HL-60/S4 treated with phorbol 12-myristate 13-acetate at 8.2 ng/mL for 4 days and 3 days (cell line): ENCODE data around the gene PLCB2.

Source experiments
- in situ Hi-C: fragments of 300-500 bp; cut with MboI; formaldehyde crosslinking; loops from 2 replicates; pipeline ENCODE4 v1.15.0; 2022; ENCODE audit warnings: low sequenced_read_pairs

PLCB2 gene, protein sequence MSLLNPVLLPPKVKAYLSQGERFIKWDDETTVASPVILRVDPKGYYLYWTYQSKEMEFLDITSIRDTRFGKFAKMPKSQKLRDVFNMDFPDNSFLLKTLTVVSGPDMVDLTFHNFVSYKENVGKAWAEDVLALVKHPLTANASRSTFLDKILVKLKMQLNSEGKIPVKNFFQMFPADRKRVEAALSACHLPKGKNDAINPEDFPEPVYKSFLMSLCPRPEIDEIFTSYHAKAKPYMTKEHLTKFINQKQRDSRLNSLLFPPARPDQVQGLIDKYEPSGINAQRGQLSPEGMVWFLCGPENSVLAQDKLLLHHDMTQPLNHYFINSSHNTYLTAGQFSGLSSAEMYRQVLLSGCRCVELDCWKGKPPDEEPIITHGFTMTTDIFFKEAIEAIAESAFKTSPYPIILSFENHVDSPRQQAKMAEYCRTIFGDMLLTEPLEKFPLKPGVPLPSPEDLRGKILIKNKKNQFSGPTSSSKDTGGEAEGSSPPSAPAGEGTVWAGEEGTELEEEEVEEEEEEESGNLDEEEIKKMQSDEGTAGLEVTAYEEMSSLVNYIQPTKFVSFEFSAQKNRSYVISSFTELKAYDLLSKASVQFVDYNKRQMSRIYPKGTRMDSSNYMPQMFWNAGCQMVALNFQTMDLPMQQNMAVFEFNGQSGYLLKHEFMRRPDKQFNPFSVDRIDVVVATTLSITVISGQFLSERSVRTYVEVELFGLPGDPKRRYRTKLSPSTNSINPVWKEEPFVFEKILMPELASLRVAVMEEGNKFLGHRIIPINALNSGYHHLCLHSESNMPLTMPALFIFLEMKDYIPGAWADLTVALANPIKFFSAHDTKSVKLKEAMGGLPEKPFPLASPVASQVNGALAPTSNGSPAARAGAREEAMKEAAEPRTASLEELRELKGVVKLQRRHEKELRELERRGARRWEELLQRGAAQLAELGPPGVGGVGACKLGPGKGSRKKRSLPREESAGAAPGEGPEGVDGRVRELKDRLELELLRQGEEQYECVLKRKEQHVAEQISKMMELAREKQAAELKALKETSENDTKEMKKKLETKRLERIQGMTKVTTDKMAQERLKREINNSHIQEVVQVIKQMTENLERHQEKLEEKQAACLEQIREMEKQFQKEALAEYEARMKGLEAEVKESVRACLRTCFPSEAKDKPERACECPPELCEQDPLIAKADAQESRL

GRCh38 chr15:40307421-40308211 is at the start of gene PLCB2:
Gene PLCB2, minus strand, starts transcription at chr15:40307935. Its CDS starts 263 bp downstream, at chr15:40307672.
- in situ Hi-C loops: no loop called here

DNA sequence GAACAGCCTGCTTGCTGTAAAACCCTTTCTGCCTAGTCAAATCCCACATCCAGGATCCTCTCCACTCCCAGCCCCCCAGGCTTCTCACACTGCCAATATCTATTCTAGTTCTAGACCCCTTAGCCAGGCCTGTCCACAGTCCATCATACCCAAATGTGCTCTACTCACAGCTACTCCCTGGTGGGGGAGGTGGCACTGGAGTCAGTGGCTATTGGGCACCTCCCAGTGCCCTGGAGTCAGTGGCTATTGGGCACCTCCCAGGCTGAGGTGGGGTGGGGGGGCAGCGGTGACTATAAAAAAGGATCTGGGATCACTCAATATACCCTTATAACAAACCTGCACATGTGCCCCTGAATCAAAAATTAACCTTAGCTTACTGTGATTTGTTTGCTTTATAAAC is 49.5 kb upstream of the PLCB2 start:
- in situ Hi-C loops: no loop called here

DNA sequence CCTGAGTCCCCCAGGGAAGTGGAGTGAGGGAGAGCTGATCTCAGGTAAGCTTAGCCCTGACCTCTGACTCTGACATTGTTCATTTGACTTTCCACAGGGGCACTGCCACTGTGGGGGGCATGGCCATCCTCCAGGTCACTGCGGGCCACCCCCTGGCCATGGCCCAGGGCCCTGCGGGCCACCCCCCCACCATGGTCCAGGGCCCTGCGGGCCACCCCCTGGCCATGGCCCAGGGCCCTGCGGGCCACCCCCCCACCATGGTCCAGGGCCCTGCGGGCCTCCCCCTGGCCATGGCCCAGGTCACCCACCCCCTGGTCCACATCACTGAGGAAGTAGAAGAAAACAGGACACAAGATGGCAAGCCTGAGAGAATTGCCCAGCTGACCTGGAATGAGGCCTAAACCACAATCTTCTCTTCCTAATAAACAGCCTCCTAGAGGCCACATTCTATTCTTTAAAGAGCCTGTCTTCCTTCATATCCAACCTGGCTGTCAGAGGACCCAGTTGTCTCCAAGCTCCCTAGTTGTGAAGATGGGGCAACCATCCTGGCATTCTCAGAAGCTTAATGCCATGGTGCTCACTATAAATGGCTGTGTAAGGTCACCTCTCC is 48.3 kb upstream of the PLCB2 start:
- in situ Hi-C loops: no loop called here

DNA sequence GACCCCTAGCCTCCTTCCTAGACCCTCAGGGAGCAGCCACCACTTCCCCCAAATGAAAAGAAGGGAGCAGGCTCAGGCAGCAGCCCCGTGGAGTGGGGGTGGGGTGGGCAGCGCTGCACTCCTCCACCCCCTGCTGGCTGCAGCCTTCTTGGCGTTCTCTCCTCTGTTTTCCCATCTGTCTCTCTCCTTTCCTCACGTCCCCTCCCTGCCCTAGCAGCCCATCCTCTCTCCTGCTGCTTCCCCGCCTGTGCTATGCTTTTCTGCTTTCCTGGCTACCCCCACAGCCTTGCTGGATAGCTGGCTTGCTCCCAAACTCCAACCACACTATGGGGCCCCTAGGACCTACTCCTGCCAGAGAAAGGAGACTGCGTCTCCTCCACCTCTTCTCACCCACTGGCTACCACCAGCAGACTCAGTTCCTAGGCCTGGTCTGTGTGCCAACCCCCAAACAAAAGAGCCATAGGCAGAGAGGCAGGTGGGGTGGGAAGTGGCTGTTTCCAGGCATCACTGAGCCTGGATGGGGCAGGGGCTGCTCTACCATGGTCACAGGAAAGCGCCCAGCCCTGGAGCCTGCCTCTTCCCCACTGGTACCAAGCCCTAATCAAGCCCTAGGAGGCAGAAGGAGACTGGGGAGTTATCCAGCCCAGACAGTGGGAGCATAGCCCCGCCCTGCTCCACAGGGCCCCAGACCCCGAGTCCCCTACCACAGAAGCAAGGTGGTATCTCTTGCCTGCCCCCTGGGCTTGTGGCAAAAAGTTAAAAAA is 46.9 kb upstream of the PLCB2 start:
- in situ Hi-C loops: no loop called here

- in situ Hi-C loops: no loop called here
These were observed 46.0 kb upstream of the PLCB2 start for GRCh38 chr15:40353697-40354096.

- in situ Hi-C loops: no loop called here
These were observed 44.7 kb upstream of the PLCB2 start for GRCh38 chr15:40352281-40352901.

GRCh38 chr15:40349163-40349562 is 41.4 kb upstream of the PLCB2 start:
- in situ Hi-C loops: no loop called here

GRCh38 chr15:40348474-40348870 is 40.7 kb upstream of the PLCB2 start:
- in situ Hi-C loops: no loop called here

DNA sequence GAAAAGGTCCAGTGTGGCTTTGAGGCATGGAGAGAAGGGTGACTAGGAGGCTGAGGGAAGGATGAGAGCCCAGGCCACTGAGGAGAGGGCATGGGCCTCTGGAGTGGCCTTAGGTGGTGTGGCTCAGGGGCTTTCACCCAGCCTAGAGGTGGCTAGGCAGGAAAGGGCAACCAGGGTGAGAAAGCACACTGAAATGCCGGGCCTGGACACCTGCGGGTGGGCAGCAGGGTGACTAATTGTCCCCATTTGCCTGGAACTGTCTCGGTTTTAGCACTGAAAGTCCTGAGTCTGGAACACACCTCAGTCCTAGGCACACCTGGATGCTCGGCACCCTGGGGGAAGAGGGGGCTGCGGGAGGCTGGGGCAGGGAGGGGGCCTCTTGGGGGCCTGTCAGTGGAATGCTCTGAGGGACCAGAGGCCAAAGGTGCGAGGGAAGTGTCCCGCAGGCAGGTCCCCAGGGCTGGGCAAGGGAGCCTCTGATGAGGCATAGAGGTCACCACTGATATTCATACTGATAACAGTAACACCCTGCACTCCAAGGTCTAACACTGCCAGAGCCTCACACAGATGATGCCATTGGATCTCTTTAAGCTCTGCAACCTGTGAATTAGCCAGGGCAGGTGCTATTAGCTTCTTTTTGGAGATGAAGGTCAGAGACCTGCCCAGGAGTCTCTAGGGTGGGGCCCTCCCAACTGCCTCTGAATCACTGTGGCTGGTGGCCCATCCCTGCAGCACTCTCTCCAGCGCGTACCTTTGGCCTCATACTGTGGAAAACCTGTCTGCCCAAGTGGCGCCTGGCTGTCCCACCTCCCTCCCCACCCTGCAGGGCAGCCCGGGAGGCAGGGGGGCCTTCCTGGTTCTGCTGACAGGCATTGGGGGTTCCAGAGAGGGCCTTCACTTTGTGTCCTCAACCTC is 40.1 kb upstream of the PLCB2 start:
- in situ Hi-C loops: no loop called here

DNA sequence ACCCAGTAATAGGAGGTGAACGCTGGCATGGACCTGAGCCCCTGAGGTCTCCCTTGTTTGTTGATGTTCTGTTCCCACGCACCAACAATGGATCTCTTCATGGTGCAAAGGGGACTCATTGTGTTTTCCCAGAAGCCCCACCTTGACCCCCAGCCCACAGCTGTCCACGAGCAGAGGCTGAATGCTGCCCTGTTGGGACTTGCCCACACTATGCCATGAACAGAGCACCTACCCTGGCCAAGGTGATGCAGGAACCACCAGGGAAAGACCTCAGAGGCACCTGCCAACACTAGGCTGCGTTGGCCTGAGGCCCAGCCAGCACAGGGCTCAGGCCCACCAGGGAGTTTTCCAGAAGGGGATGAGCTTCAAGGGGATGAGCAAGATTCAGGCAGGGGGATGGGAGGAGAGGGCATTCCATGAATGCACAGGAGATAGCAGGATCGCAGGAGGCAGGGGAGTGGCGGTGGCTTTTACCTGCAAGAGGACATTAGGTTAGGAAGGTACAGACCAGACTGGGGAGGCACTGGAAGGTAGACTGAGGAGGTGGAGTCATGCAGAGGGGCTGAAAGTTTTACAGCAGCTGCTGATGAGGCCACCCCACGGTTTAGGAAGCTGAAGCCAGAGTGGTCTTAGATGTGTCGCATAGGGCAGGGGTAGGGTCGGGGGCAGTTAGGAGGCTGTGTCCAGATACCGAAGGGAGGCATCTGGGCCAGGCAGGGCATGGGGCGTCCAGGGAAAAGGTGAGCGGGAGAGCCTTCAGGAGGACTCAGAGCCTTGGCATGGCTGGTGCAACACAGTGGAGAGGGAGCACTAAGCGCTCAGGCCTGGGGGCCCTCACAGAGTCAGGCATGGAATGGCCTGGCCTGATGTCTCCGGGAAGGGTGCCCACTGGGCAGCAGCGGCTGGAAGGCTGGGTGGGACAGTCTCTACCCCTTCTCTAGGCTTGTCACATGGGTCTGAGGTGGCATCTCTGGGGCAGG is 39.1 kb upstream of the PLCB2 start:
- in situ Hi-C loops: no loop called here

DNA sequence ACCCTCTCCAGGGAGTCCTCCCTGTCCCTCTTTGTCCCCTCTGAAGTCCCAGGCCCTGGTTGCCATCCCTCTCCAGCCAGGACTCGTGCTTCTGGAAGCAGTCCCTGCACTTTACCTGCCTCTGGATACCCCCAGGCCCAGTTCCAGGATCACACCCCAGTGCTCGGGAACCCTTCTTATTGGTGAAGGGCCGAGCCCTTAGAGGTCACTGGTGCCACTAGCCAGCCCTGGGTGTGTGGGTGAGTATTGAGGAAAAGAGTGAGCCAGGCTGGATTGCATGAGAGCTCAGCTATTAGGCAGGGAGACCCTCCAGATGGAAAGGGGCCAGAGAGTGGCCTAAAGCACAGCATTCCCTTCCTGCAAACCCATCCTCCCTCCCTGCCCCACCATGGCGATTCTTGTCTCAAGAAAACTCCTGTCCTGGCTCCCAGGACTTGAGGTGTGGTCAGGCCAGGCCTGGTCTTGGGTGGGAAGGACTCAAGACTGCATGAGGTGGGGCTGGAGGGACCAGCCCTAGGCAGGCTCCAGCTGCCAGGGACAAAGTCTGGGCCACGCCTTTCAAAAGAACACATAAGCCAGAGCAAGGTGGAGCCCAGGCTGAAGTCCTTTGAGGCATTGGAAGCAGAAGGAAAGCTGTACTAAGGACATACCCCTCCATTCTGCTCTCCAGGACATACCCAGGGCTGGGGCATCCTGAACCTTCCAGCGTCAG is 38.3 kb upstream of the PLCB2 start:
- in situ Hi-C loops: no loop called here

DNA sequence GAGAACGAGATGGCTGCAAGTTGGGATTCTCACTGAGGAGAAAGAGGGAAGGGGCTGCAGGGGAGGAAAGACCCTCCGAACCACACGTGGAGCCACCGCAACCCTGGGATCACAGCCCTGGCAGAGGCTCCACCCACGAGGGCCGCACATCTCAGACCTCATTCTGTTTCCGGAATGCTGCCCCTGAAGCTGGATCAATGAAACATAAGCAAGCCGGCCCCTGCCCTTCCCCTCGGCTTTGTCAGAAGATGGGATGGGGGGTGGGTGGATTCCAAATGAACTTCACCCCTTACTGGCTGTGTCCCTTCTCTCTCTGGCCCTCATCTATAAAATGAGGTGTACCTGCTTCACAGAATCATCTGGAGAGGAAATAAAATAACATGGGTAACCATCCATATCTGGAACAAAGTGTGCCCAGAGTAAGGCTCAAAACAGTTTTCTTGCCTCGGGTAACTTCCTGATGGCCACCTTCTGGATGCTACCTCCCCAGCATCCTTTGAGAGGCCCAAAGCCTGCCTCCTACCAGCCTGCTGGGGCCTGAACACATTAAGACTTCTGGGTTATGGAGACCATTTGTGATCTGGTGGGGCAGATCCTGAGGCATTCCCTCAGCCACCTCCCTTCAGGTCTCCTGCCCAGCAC is 37.6 kb upstream of the PLCB2 start:
- in situ Hi-C loops: no loop called here

DNA sequence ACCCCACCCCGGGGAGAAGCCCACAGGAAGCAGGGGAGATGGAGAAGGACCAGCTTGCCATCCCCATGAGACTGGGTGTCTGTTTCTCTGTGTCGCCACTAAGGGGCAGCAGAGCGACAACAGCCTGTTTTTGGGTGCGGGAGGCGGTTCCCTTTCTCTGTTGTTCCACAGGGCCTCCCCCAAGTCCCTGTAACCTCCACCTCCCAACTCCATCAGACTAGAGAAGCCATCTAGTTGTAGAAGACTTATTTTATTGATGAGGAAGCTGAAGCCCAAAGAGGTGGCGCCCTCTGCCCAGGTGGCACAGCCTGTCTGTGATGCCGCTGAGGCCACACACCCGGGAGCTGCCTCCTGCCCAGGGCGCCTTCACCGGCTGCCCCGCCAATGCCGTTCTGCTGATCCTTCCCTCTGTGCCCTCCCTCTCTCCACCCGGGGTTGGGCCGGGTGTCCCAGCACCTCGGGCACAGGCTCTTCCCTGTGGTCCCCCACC is 36.9 kb upstream of the PLCB2 start:
- in situ Hi-C loops: no loop called here

GRCh38 chr15:40344217-40344616 is 36.5 kb upstream of the PLCB2 start:
- in situ Hi-C loops: no loop called here

DNA sequence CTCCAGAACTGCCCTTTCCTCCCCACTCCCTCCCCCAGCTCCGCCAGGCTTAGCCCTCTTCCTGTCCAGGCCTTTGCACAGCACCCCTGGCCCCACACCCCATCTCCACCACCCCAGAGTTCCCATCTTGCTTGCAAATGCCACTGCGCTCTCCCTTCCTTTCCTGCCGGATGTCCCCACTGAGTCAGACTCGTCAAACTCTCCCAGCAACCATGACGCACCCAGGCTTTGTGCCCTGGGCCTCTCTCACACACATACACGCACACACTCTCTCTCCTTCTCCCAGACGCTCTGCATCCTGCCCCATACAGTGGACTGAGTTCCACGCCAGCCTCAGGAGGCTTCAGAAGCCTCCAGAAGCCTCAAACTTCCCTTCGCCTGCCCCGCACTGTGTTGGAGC is 35.8 kb upstream of the PLCB2 start:
- in situ Hi-C loops: no loop called here
